ENCODE results near the gene NCAPG2.

NCAPG2 gene

GRCh38 chr7:158620418-158620817 lies 84.2 kb downstream of the NCAPG2 start:
- DNase-seq, result no peak

- no peak for DNase-seq
These were observed 85.9 kb downstream of the NCAPG2 start for GRCh38 chr7:158618745-158619140.

GRCh38 chr7:158617737-158618128 lies 86.9 kb downstream of the NCAPG2 start:
- DNase-seq, result no peak

- DNase-seq, result no peak
These were observed 88.6 kb downstream of the NCAPG2 start for GRCh38 chr7:158616050-158616449.

- no peak for DNase-seq
These were observed 89.9 kb downstream of the NCAPG2 start for GRCh38 chr7:158614700-158615099.

- DNase-seq, result no peak
These were observed 91.1 kb downstream of the NCAPG2 start for GRCh38 chr7:158613481-158613880.

GRCh38 chr7:158612546-158612945 lies 92.1 kb downstream of the NCAPG2 start:
- DNase-seq, result no peak

GRCh38 chr7:158611541-158611940 lies 93.1 kb downstream of the NCAPG2 start:
- DNase-seq, result no peak

- DNase-seq, result no peak
These were observed 95.2 kb downstream of the NCAPG2 start for GRCh38 chr7:158609313-158609974.

- DNase-seq, result no peak
These were observed 97.0 kb downstream of the NCAPG2 start for GRCh38 chr7:158607563-158607962.

- DNase-seq, result no peak
These were observed 97.8 kb downstream of the NCAPG2 start for GRCh38 chr7:158606671-158607424.

- DNase-seq, result no peak
These were observed 98.5 kb downstream of the NCAPG2 start for GRCh38 chr7:158606129-158606528.

- no peak for DNase-seq
These were observed 100.5 kb downstream of the NCAPG2 start for GRCh38 chr7:158603773-158604755.

- DNase-seq, result no peak
These were observed 101.5 kb downstream of the NCAPG2 start for GRCh38 chr7:158602905-158603772.

GRCh38 chr7:158602041-158602440 lies 102.6 kb downstream of the NCAPG2 start:
- DNase-seq, result no peak

- no peak for DNase-seq
These were observed 103.5 kb downstream of the NCAPG2 start for GRCh38 chr7:158601090-158601489.

- DNase-seq, result no peak
These were observed 107.9 kb downstream of the NCAPG2 start for GRCh38 chr7:158596745-158597144.

- DNase-seq, result no peak
These were observed 108.3 kb downstream of the NCAPG2 start for GRCh38 chr7:158596309-158596708.

- DNase-seq, result no peak
These were observed 109.5 kb downstream of the NCAPG2 start for GRCh38 chr7:158595068-158595467.

GRCh38 chr7:158592541-158592940 lies 112.1 kb downstream of the NCAPG2 start:
- no peak for DNase-seq

GRCh38 chr7:158591944-158592343 lies 112.7 kb downstream of the NCAPG2 start:
- DNase-seq, result no peak

- DNase-seq, result no peak
These were observed 114.4 kb downstream of the NCAPG2 start for GRCh38 chr7:158590181-158590530.

Data from CD4-positive, alpha-beta T cell treated with Interleukin-4 for 4 hours (primary cell).